HG02759 (cell line): ENCODE results near the gene PAFAH2.

ENCODE experiments used
- ATAC-seq: cut with Tn5 transposase; IDR thresholded peaks from one replicate; pipeline ENCODE4 v1.9.1; 2021; ENCODE audit warnings: mild to moderate bottlenecking, moderate library complexity; ENCODE audit not compliant: unreplicated experiment

Gene PAFAH2

GRCh38 chr1:26015358-26015757 is 17.5 kb upstream of the PAFAH2 start:
- ATAC-seq = no peak

- no peak for ATAC-seq
Observed at GRCh38 chr1:26014179-26014578, 16.3 kb upstream of the PAFAH2 start.

GRCh38 chr1:26012864-26013263 is 15.0 kb upstream of the PAFAH2 start:
- ATAC-seq = no peak

GRCh38 chr1:26010825-26011224 is 13.0 kb upstream of the PAFAH2 start:
- no peak for ATAC-seq

- ATAC-seq = no peak
Observed at GRCh38 chr1:26009796-26010447, 12.1 kb upstream of the PAFAH2 start.

GRCh38 chr1:26006710-26007109 is 8.8 kb upstream of the PAFAH2 start:
- no peak for ATAC-seq

- no peak for ATAC-seq
Observed at GRCh38 chr1:26005434-26006105, 7.7 kb upstream of the PAFAH2 start.

GRCh38 chr1:26003756-26004155 is 5.9 kb upstream of the PAFAH2 start:
- no peak for ATAC-seq

- no peak for ATAC-seq
Observed at GRCh38 chr1:26003262-26003661, 5.4 kb upstream of the PAFAH2 start.

GRCh38 chr1:25999041-25999800 is 1.4 kb upstream of the PAFAH2 start:
- ATAC-seq = no peak

GRCh38 chr1:25996966-25997827 is 666 bp downstream of the PAFAH2 start:
- no peak for ATAC-seq

- no peak for ATAC-seq
Observed at GRCh38 chr1:25994402-25995150, 3.3 kb downstream of the PAFAH2 start.

- ATAC-seq = no peak
Observed at GRCh38 chr1:25993197-25993951, 4.5 kb downstream of the PAFAH2 start.

GRCh38 chr1:25992689-25993171 is 5.1 kb downstream of the PAFAH2 start:
- ATAC-seq = no peak

GRCh38 chr1:25991937-25992688 is 5.8 kb downstream of the PAFAH2 start:
- no peak for ATAC-seq

- ATAC-seq = no peak
Observed at GRCh38 chr1:25990702-25991395, 7.0 kb downstream of the PAFAH2 start.

GRCh38 chr1:25990251-25990650 is 7.6 kb downstream of the PAFAH2 start:
- ATAC-seq = no peak
